SU-DHL-6 (cell line): ENCODE measurements around the gene RAB44.

ENCODE experiments used
- H2AFZ ChIP-seq: fragments of 200-600 bp; sonication (generic); 2 replicates; pipeline ENCODE4 v1.6.1; 2014; ENCODE audit warnings: low read depth, mild to moderate bottlenecking, moderate library complexity, mixed read lengths, antibody characterized with exemption, low read length; ENCODE audit not compliant: severe bottlenecking
- H3F3A ChIP-seq: fragments of 200-600 bp; shearing (Covaris generic); 2 replicates; pipeline ENCODE4 v1.6.0; 2016; ENCODE audit warnings: antibody characterized with exemption, mild to moderate bottlenecking; ENCODE audit not compliant: insufficient read depth
- H3K27ac ChIP-seq: fragments of 200-600 bp; sonication (generic); 2 replicates; pipeline ENCODE4 v1.5.1; 2016; ENCODE audit warnings: low read depth, mild to moderate bottlenecking, low read length, moderate library complexity, mixed read lengths
- H3K27me3 ChIP-seq: fragments of 200-600 bp; sonication (generic), shearing (Covaris generic); 2 replicates; pipeline ENCODE4 v1.6.0; 2014; ENCODE audit warnings: mild to moderate bottlenecking, low read length
- H3K36me3 ChIP-seq: fragments of 200-600 bp; sonication (generic); 2 replicates; pipeline ENCODE4 v1.6.1; 2014; ENCODE audit warnings: mild to moderate bottlenecking, low read length, mixed read lengths
- H3K4me2 ChIP-seq: fragments of 300-600, 200-600 bp; shearing (Covaris generic), sonication (generic); 2 replicates; pipeline ENCODE4 v1.6.0; 2014; ENCODE audit warnings: low read length, low read depth, mild to moderate bottlenecking; ENCODE audit not compliant: poor library complexity, severe bottlenecking
- H3K4me3 ChIP-seq: fragments of 200-600 bp; sonication (generic); 2 replicates; pipeline ENCODE4 v1.5.1; 2014; ENCODE audit warnings: antibody characterized with exemption, low read length, mild to moderate bottlenecking, mixed read lengths; ENCODE audit not compliant: insufficient read depth, poor library complexity, severe bottlenecking
- H3K79me2 ChIP-seq: fragments of 200-600 bp; sonication (generic); 2 replicates; pipeline ENCODE4 v1.6.1; 2014; ENCODE audit warnings: mild to moderate bottlenecking, low read length, moderate library complexity; ENCODE audit not compliant: insufficient read depth
- H3K9ac ChIP-seq: fragments of 200-600 bp; sonication (generic); 2 replicates; pipeline ENCODE4 v1.7.0; 2014; ENCODE audit warnings: mild to moderate bottlenecking, low read length
- H3K9me2 ChIP-seq: fragments of 200-600 bp; sonication (generic); replicated peaks from 2 replicates; pipeline ENCODE4 v1.6.1; 2014; ENCODE audit warnings: low read length; ENCODE audit not compliant: insufficient read depth
- H3K9me3 ChIP-seq: fragments of 200-600 bp; sonication (generic); 2 replicates; pipeline ENCODE4 v1.6.1; 2014; ENCODE audit warnings: low read length, mixed read lengths; ENCODE audit not compliant: insufficient read depth
- H4K20me1 ChIP-seq: fragments of 200-600 bp; sonication (generic); 2 replicates; pipeline ENCODE4 v1.6.1; 2014; ENCODE audit warnings: low read depth, mild to moderate bottlenecking, antibody characterized with exemption, low read length, moderate library complexity, mixed read lengths
- CTCF ChIP-seq: fragments of 200-600 bp; sonication (generic); IDR thresholded peaks from one replicate; pipeline ENCODE4 v1.5.1; 2017; ENCODE audit warnings: antibody characterized with exemption, mild to moderate bottlenecking, low read length, moderate library complexity; ENCODE audit not compliant: insufficient read depth, poor library complexity, severe bottlenecking
- EZH2phosphoT487 ChIP-seq: fragments of 200-600 bp; sonication (generic), shearing (Covaris generic); conservative IDR thresholded peaks from 2 replicates; pipeline ENCODE4 v1.6.1; 2018; ENCODE audit warnings: mild to moderate bottlenecking, antibody characterized with exemption, low read length, moderate library complexity, mixed read lengths

Gene RAB44

GRCh38 chr6:36691011-36691410, 6.6 kb upstream of the RAB44 start:
- H3K9me3 ChIP-seq, result no peaks in the 10 kb centered on the region
- H3K4me3 ChIP-seq, result no peak overlapping the region
- no peaks in the 10 kb centered on the region for H3K9me2 ChIP-seq
- H4K20me1 ChIP-seq, result no peaks in the 10 kb centered on the region
- no peaks in the 10 kb centered on the region for H3F3A ChIP-seq
- no peaks in the 10 kb centered on the region for H3K27me3 ChIP-seq
- H3K4me2 ChIP-seq, result no peak overlapping the region
- no peaks in the 10 kb centered on the region for H3K36me3 ChIP-seq
- no peak overlapping the region for H3K27ac ChIP-seq
- no peak for TF ChIP-seq CTCF
- no peak for TF ChIP-seq EZH2phosphoT487
- no peak overlapping the region for H2AFZ ChIP-seq
- no peaks in the 10 kb centered on the region for H3K79me2 ChIP-seq
- H3K9ac ChIP-seq, result no peak overlapping the region

GRCh38 chr6:36691612-36692011, 6.0 kb upstream of the RAB44 start:
- no peaks in the 10 kb centered on the region for H3K27me3 ChIP-seq
- no peaks in the 10 kb centered on the region for H3K9me3 ChIP-seq
- H4K20me1 ChIP-seq, result no peaks in the 10 kb centered on the region
- H3K9me2 ChIP-seq, result no peaks in the 10 kb centered on the region
- H3K27ac ChIP-seq, result no peak overlapping the region
- H3K79me2 ChIP-seq, result no peaks in the 10 kb centered on the region
- no peak overlapping the region for H3K4me2 ChIP-seq
- H3K4me3 ChIP-seq, result no peak overlapping the region
- no peak overlapping the region for H3K9ac ChIP-seq
- H3K36me3 ChIP-seq, result no peaks in the 10 kb centered on the region
- no peak overlapping the region for H2AFZ ChIP-seq
- TF ChIP-seq EZH2phosphoT487, result no peak
- TF ChIP-seq CTCF, result no peak
- no peaks in the 10 kb centered on the region for H3F3A ChIP-seq

- Histone ChIP-seq H3F3A (no peaks in the 10 kb centered on the region), H3K79me2 (no peaks in the 10 kb centered on the region), H3K4me3 (no peak overlapping the region), H3K36me3 (no peaks in the 10 kb centered on the region), H3K27ac (no peak overlapping the region), H3K9ac (no peak overlapping the region), H3K9me2 (no peaks in the 10 kb centered on the region), H4K20me1 (no peaks in the 10 kb centered on the region), H3K9me3 (no peaks in the 10 kb centered on the region), H3K27me3 (no peaks in the 10 kb centered on the region), H3K4me2 (no peak overlapping the region), H2AFZ (no peak overlapping the region)
- no peak for TF ChIP-seq CTCF
- TF ChIP-seq EZH2phosphoT487, result no peak
Measured at GRCh38 chr6:36692220-36692619, 5.4 kb upstream of the RAB44 start.
